ENCODE results near the gene HADH.

GRCh38 chr4:108003982-108004515, 14.4 kb downstream of the HADH start:
- TF ChIP-seq ZNF184 (tag by site-specific recombination; IDR thresholded peaks at IDR 0.05) (no peak), CTCF (tag by site-specific recombination; IDR thresholded peaks at IDR 0.05) (no peak), PRDM2 (tag by site-specific recombination; IDR thresholded peaks at IDR 0.05; ENCODE audit: borderline replicate concordance) (no peak)
